ENCODE measurements around the gene LYRM9.

The LYRM9 gene

DNA sequence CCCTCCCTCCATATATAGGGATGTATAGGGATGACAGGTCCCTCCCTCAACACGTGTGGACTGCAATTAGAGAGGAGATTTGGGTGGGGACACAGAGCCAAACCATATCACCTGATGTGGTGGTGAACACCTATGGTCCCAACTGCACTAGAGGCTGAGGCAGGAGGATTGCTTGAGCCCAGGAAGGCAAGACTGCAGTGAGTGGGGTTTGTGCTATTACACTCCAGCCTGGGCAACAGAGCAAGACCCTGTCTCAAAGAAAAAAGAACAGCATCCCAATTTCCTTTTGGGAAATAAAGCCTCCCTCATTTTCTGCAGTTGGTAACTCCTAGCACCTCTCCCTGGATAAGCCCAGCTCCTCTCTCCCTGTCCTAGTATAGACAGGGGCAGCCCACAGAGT is 23.8 kb upstream of the LYRM9 start:
- TF ChIP-seq CTCF (IDR thresholded peaks at IDR 0.05): no peak

DNA sequence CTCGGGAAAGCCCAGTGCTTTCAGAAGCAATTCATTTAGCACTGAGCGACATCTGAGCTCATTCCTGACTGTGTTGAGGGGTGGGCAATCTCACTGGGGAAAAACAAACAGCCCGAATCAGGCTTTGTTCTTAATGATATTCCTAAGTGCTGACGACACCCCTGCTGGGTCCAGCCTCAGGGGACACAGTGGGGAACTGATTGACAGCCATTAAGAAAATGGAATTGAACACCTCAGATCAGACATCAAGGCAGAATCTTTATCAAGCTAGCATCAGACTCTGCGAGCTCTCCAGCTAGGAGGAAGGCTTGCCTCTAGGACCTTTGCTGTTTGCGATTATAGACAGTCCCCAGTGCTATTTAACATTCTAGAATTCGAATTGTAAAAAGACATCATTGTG is 22.5 kb upstream of the LYRM9 start:
- no peak for TF ChIP-seq CTCF (IDR thresholded peaks at IDR 0.05)

GRCh38 chr17:27914382-27914781 is 21.2 kb upstream of the LYRM9 start:
- TF ChIP-seq CTCF (IDR thresholded peaks at IDR 0.05): no peak

GRCh38 chr17:27912964-27913363 is 19.8 kb upstream of the LYRM9 start:
- no peak for TF ChIP-seq CTCF (IDR thresholded peaks at IDR 0.05)

- TF ChIP-seq CTCF (IDR thresholded peaks at IDR 0.05): no peak
Measured at GRCh38 chr17:27907976-27908558, 14.9 kb upstream of the LYRM9 start.

GRCh38 chr17:27906623-27907022 is 13.5 kb upstream of the LYRM9 start:
- no peak for TF ChIP-seq CTCF (IDR thresholded peaks at IDR 0.05)

DNA sequence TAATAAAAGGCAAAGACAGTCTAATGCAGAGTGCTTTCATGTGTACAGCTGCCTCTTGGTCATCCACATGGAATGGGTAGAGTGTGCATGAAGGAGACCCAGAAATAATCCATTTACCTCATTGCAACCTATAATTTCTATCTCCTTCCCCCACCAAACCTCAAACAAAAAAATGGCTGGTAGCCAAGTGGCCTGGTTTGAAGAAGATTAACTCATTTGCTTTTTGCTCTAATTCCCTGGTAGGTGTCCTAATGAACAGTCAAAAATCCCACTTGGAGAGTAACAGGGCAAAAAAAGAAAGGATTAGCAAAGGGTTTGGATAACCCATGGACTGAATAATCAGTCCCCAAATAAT is 13.0 kb upstream of the LYRM9 start:
- TF ChIP-seq CTCF (IDR thresholded peaks at IDR 0.05): no peak

All from LNCAP (cell line).